Neural progenitor cell (in vitro differentiated cells): Measurements from ENCODE around the gene BEND3. TPM values are rescaled to one million over a fixed set of nuclear protein-coding genes. Genes with fewer than 3 reads are reported as not detected.

Experiments
- DNase-seq: peaks from one replicate; pipeline ENCODE4 v3.0.0-alpha.2; 2016; ENCODE audit warnings: low spot score
- H2AFZ ChIP-seq: fragments of 200-600 bp; sonication (generic); replicated peaks from 2 replicates; pipeline ENCODE4 v1.6.1; 2016; ENCODE audit warnings: antibody characterized with exemption
- H3F3A ChIP-seq: fragments of 200-600 bp; sonication (generic); 2 replicates; pipeline ENCODE4 v1.6.1; 2016; ENCODE audit warnings: antibody characterized with exemption, low read depth
- H3K27ac ChIP-seq: fragments of 200-600 bp; sonication (generic); 2 replicates; pipeline ENCODE4 v1.5.1; 2016; ENCODE audit warnings: mild to moderate bottlenecking
- H3K27me3 ChIP-seq: fragments of 200-600 bp; sonication (generic); 2 replicates; pipeline ENCODE4 v1.6.1; 2016; ENCODE audit warnings: mild to moderate bottlenecking, moderate library complexity
- H3K36me3 ChIP-seq: fragments of 200-600 bp; sonication (generic); 2 replicates; pipeline ENCODE4 v1.5.1; 2016
- H3K4me1 ChIP-seq: fragments of 200-600 bp; sonication (generic); 2 replicates; pipeline ENCODE4 v1.6.1; 2016; ENCODE audit warnings: mixed run types
- H3K4me2 ChIP-seq: fragments of 200-600 bp; sonication (generic); 2 replicates; pipeline ENCODE4 v1.6.1; 2016
- H3K4me3 ChIP-seq: fragments of 200-600 bp; sonication (generic); 2 replicates; pipeline ENCODE4 v1.5.1; 2016
- H3K79me2 ChIP-seq: fragments of 200-600 bp; sonication (generic); 2 replicates; pipeline ENCODE4 v1.6.1; 2016; ENCODE audit warnings: low read depth
- H3K9ac ChIP-seq: fragments of 200-600 bp; sonication (generic); 2 replicates; pipeline ENCODE4 v1.6.1; 2016
- H3K9me3 ChIP-seq: fragments of 200-600 bp; sonication (generic); 2 replicates; pipeline ENCODE4 v1.5.1; 2016; ENCODE audit warnings: low read depth
- H4K20me1 ChIP-seq: fragments of 200-600 bp; sonication (generic); 2 replicates; pipeline ENCODE4 v1.6.1; 2016; ENCODE audit warnings: low read depth
- H3K27ac Mint-ChIP-seq: 3 replicates; pipeline ENCODE4 v1.8.0; 2021; ENCODE audit warnings: mixed read lengths
- H3K27me3 Mint-ChIP-seq: 2 replicates; pipeline ENCODE4 v1.8.0; 2022; ENCODE audit warnings: low read depth, mild to moderate bottlenecking, inconsistent platforms, moderate library complexity, mixed read lengths; ENCODE audit not compliant: insufficient read depth
- H3K36me3 Mint-ChIP-seq: 3 replicates; pipeline ENCODE4 v1.8.0; 2021; ENCODE audit warnings: mixed read lengths
- H3K4me1 Mint-ChIP-seq: 3 replicates; pipeline ENCODE4 v1.8.0; 2021; ENCODE audit warnings: mixed read lengths
- H3K4me3 Mint-ChIP-seq: 3 replicates; pipeline ENCODE4 v1.8.0; 2021; ENCODE audit warnings: mild to moderate bottlenecking, moderate library complexity, mixed read lengths
- H3K9me3 Mint-ChIP-seq: 3 replicates; pipeline ENCODE4 v1.8.0; 2020; ENCODE audit warnings: mixed read lengths
- CTCF ChIP-seq: fragments of 200-600 bp; sonication (generic); IDR thresholded peaks from 2 replicates; pipeline ENCODE4 v1.5.1; 2017; ENCODE audit warnings: antibody characterized with exemption, mild to moderate bottlenecking
- EZH2 ChIP-seq: fragments of 200-600 bp; sonication (generic); IDR thresholded peaks from 2 replicates; pipeline ENCODE4 v1.6.1; 2017; ENCODE audit warnings: antibody characterized with exemption, mild to moderate bottlenecking, moderate library complexity
- EZH2phosphoT487 ChIP-seq: fragments of 200-600 bp; sonication (generic); IDR thresholded peaks from 2 replicates; pipeline ENCODE4 v1.6.1; 2017; ENCODE audit warnings: antibody characterized with exemption
- total RNA-seq: library from RNA; depleted of rRNA; stranded (reverse); fragments of >200 nt; gene quantifications from 2 replicates; pipeline ENCODE4 v1.2.3, GENCODE V29; 2015; ENCODE audit warnings: low replicate concordance

The BEND3 gene
- total RNA-seq, 1 donor from 2014 or later: 9.2 TPM

- no peak for TF ChIP-seq CTCF
- no peak for TF ChIP-seq EZH2phosphoT487
- no peak for TF ChIP-seq EZH2
- no peaks in the 10 kb centered on the region for H3K9me3 ChIP-seq
- H3K4me1 ChIP-seq: peaks cover 7% of the 10 kb centered on the region
- no peaks in the 10 kb centered on the region for H3K79me2 ChIP-seq
- no peak overlapping the region for H2AFZ ChIP-seq
- Mint-ChIP-seq H3K9me3 (no peaks in the 10 kb centered on the region), H3K27me3 (peaks cover 3% of the 10 kb centered on the region), H3K36me3 (no peaks in the 10 kb centered on the region), H3K4me1 (peaks cover 25% of the 10 kb centered on the region), H3K27ac (no peak overlapping the region), H3K4me3 (no peak overlapping the region)
- no peak overlapping the region for H3K9ac ChIP-seq
- no peak for DNase-seq
- H3K27me3 ChIP-seq: no peaks in the 10 kb centered on the region
- H3K4me2 ChIP-seq: no peak overlapping the region
- no peaks in the 10 kb centered on the region for H3K36me3 ChIP-seq
- no peaks in the 10 kb centered on the region for H4K20me1 ChIP-seq
- no peak overlapping the region for H3K27ac ChIP-seq
- H3K4me3 ChIP-seq: no peak overlapping the region
- peaks cover 16% of the 10 kb centered on the region for H3F3A ChIP-seq
These were observed 7.4 kb upstream of the BEND3 start for GRCh38 chr6:107122748-107123147.

DNA sequence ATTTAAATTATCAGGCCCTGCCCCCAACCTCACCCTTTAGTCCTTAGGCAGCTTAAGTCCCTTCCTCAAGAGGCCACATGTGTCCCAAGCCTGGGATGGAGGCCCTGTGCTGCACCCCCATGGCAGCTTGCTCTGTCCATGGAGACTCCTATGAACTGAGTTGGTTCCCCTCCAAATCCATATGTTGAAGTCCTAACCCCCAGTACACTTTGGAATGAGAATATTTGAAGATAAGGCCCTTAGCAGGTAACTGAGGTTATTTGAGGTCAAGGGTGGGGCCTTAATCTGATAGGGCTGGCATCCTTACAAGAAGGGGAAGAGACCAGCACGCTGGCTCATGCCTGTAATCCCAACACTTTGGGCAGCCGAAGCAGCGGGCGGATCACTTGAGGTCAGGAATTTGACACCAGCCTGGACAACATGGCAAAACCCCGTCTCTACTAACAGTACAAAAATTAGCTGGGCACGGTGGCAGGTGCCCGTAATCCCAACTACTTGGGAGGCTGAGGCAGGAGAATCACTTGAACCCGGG lies 6.7 kb upstream of the BEND3 start:
- H3K9me3 Mint-ChIP-seq: no peaks in the 10 kb centered on the region
- Histone ChIP-seq H3K27ac (no peak overlapping the region), H3K4me1 (peaks cover 11% of the 10 kb centered on the region), H4K20me1 (no peaks in the 10 kb centered on the region), H3K79me2 (no peaks in the 10 kb centered on the region), H3F3A (peaks cover 23% of the 10 kb centered on the region), H3K9ac (no peak overlapping the region), H3K4me2 (no peak overlapping the region), H2AFZ (no peak overlapping the region), H3K9me3 (no peaks in the 10 kb centered on the region), H3K36me3 (no peaks in the 10 kb centered on the region), H3K27me3 (no peaks in the 10 kb centered on the region), H3K4me3 (no peak overlapping the region)
- H3K4me3 Mint-ChIP-seq: no peak overlapping the region
- DNase-seq: no peak
- peaks cover 3% of the 10 kb centered on the region for H3K27me3 Mint-ChIP-seq
- no peaks in the 10 kb centered on the region for H3K36me3 Mint-ChIP-seq
- TF ChIP-seq EZH2: no peak
- TF ChIP-seq CTCF: no peak
- no peak for TF ChIP-seq EZH2phosphoT487
- H3K4me1 Mint-ChIP-seq: peaks cover 29% of the 10 kb centered on the region
- H3K27ac Mint-ChIP-seq: peak overlapping the region; percentile 44

- Mint-ChIP-seq H3K36me3 (no peaks in the 10 kb centered on the region), H3K27ac (peak overlapping the region; percentile 12), H3K4me1 (peaks cover 36% of the 10 kb centered on the region), H3K27me3 (peaks cover 3% of the 10 kb centered on the region), H3K4me3 (no peak overlapping the region), H3K9me3 (no peaks in the 10 kb centered on the region)
- no peak overlapping the region for H3K4me3 ChIP-seq
- H2AFZ ChIP-seq: no peak overlapping the region
- H3K36me3 ChIP-seq: no peaks in the 10 kb centered on the region
- no peak for TF ChIP-seq EZH2
- TF ChIP-seq EZH2phosphoT487: no peak
- TF ChIP-seq CTCF: no peak
- H3K4me1 ChIP-seq: peaks cover 18% of the 10 kb centered on the region
- no peaks in the 10 kb centered on the region for H3K9me3 ChIP-seq
- H3F3A ChIP-seq: peaks cover 30% of the 10 kb centered on the region
- no peak overlapping the region for H3K9ac ChIP-seq
- no peak for DNase-seq
- H3K27ac ChIP-seq: no peak overlapping the region
- H3K79me2 ChIP-seq: no peaks in the 10 kb centered on the region
- H4K20me1 ChIP-seq: no peaks in the 10 kb centered on the region
- H3K27me3 ChIP-seq: no peaks in the 10 kb centered on the region
- no peak overlapping the region for H3K4me2 ChIP-seq
These were observed 6.0 kb upstream of the BEND3 start for GRCh38 chr6:107121266-107121665.
